Parathyroid adenoma (tissue), 2 donors: ENCODE data around the gene BTBD19.

Experiments used
- H2AFZ ChIP-seq: fragments of 300-600 bp; sonication (generic); one replicate; pipeline ENCODE4 v1.7.0; 2017; ENCODE audit warnings: antibody characterized with exemption, mild to moderate bottlenecking
- H3K27ac ChIP-seq: fragments of 300-600 bp; sonication (generic); one replicate; pipeline ENCODE4 v1.7.0; 2017
- H3K27me3 ChIP-seq: fragments of 300-600 bp; sonication (generic); one replicate; pipeline ENCODE4 v1.7.0; 2017; ENCODE audit warnings: low read length; ENCODE audit not compliant: control insufficient read depth, insufficient read depth
- H3K36me3 ChIP-seq: fragments of 300-600 bp; sonication (generic); one replicate; pipeline ENCODE4 v1.7.0; 2017; ENCODE audit warnings: low read length; ENCODE audit not compliant: control insufficient read depth, insufficient read depth
- H3K4me1 ChIP-seq: fragments of 300-600 bp; sonication (generic); one replicate; pipeline ENCODE4 v1.7.0; 2017; ENCODE audit warnings: control low read depth
- H3K4me2 ChIP-seq: fragments of 300-600 bp; sonication (generic); one replicate; pipeline ENCODE4 v1.7.0; 2017; ENCODE audit warnings: low read length
- H3K4me3 ChIP-seq: fragments of 300-600 bp; sonication (generic); one replicate; pipeline ENCODE4 v1.7.0; 2017; ENCODE audit warnings: low read depth, low read length
- H3K79me2 ChIP-seq: fragments of 300-600 bp; sonication (generic); one replicate; pipeline ENCODE4 v1.7.0; 2017; ENCODE audit warnings: control low read depth
- H3K9ac ChIP-seq: fragments of 300-600 bp; sonication (generic); one replicate; pipeline ENCODE4 v1.7.0; 2017; ENCODE audit warnings: mild to moderate bottlenecking
- H3K9me3 ChIP-seq: fragments of 300-600 bp; sonication (generic); one replicate; pipeline ENCODE4 v1.7.0; 2017; ENCODE audit warnings: low read length; ENCODE audit not compliant: control insufficient read depth
- CTCF ChIP-seq: fragments of 300-600 bp; sonication (generic); IDR thresholded peaks from one replicate; pipeline ENCODE4 v1.7.0; 2017; ENCODE audit warnings: antibody characterized with exemption, mild to moderate bottlenecking
- donor health status: primary hyperparathyroidism.

BTBD19 gene

GRCh38 chr1:44855742-44856141, 47.4 kb downstream of the BTBD19 start:
- Histone ChIP-seq H3K27me3 (no peaks in the 10 kb centered on the region), H3K9ac (no peak overlapping the region), H3K4me1 (no peaks in the 10 kb centered on the region), H3K4me2 (no peak overlapping the region), H2AFZ (no peak overlapping the region), H3K4me3 (no peak overlapping the region), H3K9me3 (no peaks in the 10 kb centered on the region), H3K27ac (no peak overlapping the region), H3K79me2 (no peaks in the 10 kb centered on the region), H3K36me3 (no peaks in the 10 kb centered on the region)
- no peak for TF ChIP-seq CTCF

- Histone ChIP-seq H3K4me3 (no peak overlapping the region), H3K9me3 (no peaks in the 10 kb centered on the region), H3K27ac (no peak overlapping the region), H3K9ac (no peak overlapping the region), H3K27me3 (no peaks in the 10 kb centered on the region), H3K36me3 (no peaks in the 10 kb centered on the region), H2AFZ (no peak overlapping the region), H3K4me1 (no peaks in the 10 kb centered on the region), H3K79me2 (no peaks in the 10 kb centered on the region), H3K4me2 (no peak overlapping the region)
- TF ChIP-seq CTCF: no peak
Observed at GRCh38 chr1:44857446-44857845, 49.1 kb downstream of the BTBD19 start.

- no peak overlapping the region for H2AFZ ChIP-seq
- no peaks in the 10 kb centered on the region for H3K36me3 ChIP-seq
- H3K4me1 ChIP-seq: no peaks in the 10 kb centered on the region
- H3K79me2 ChIP-seq: no peaks in the 10 kb centered on the region
- no peaks in the 10 kb centered on the region for H3K9me3 ChIP-seq
- H3K27ac ChIP-seq: no peak overlapping the region
- no peak for TF ChIP-seq CTCF
- no peak overlapping the region for H3K4me3 ChIP-seq
- no peak overlapping the region for H3K4me2 ChIP-seq
- H3K9ac ChIP-seq: no peak overlapping the region
- no peaks in the 10 kb centered on the region for H3K27me3 ChIP-seq
Observed at GRCh38 chr1:44860331-44860730, 52.0 kb downstream of the BTBD19 start.

- no peak for TF ChIP-seq CTCF
- no peak overlapping the region for H3K27ac ChIP-seq
Observed at GRCh38 chr1:44860891-44861425, 52.6 kb downstream of the BTBD19 start.

GRCh38 chr1:44862829-44863401, 54.6 kb downstream of the BTBD19 start:
- Histone ChIP-seq H2AFZ (no peak overlapping the region), H3K4me3 (no peak overlapping the region), H3K9me3 (no peaks in the 10 kb centered on the region), H3K36me3 (no peaks in the 10 kb centered on the region), H3K4me1 (no peaks in the 10 kb centered on the region), H3K27me3 (no peaks in the 10 kb centered on the region), H3K27ac (no peak overlapping the region), H3K9ac (no peak overlapping the region), H3K79me2 (no peaks in the 10 kb centered on the region), H3K4me2 (no peak overlapping the region)
- TF ChIP-seq CTCF: no peak

More at GRCh38 chr1:44860891-44861425, 52.6 kb downstream of the BTBD19 start:
- H3K4me2 ChIP-seq: no peak overlapping the region
- no peaks in the 10 kb centered on the region for H3K4me1 ChIP-seq
- no peaks in the 10 kb centered on the region for H3K79me2 ChIP-seq
- H3K9me3 ChIP-seq: no peaks in the 10 kb centered on the region
- H3K36me3 ChIP-seq: no peaks in the 10 kb centered on the region
- no peaks in the 10 kb centered on the region for H3K27me3 ChIP-seq
- no peak overlapping the region for H3K9ac ChIP-seq
- no peak overlapping the region for H2AFZ ChIP-seq
- no peak overlapping the region for H3K4me3 ChIP-seq
